Activated T-cell treated with anti-CD3 and anti-CD28 coated beads, Interleukin-2, amount 50 U/mL, for 24 hours (primary cell): ENCODE measurements around the gene FLCN.
A peak's percentile ranks its signal among the peaks of the same experiment; 100 is the strongest.

ENCODE experiments used
- DNase-seq: peaks from one replicate; pipeline ENCODE4 v3.0.0-alpha.2; 2020
- H3K27ac Mint-ChIP-seq: 2 replicates; pipeline ENCODE4 v1.8.0; 2020; ENCODE audit warnings: mild to moderate bottlenecking, mixed read lengths
- H3K27me3 Mint-ChIP-seq: 2 replicates; pipeline ENCODE4 v1.8.0; 2020; ENCODE audit warnings: mixed read lengths
- H3K36me3 Mint-ChIP-seq: 2 replicates; pipeline ENCODE4 v1.8.0; 2020; ENCODE audit warnings: low read depth, mixed read lengths
- H3K4me1 Mint-ChIP-seq: 2 replicates; pipeline ENCODE4 v1.8.0; 2020; ENCODE audit warnings: low read depth, mixed read lengths
- H3K4me3 Mint-ChIP-seq: 2 replicates; pipeline ENCODE4 v1.8.0; 2020; ENCODE audit warnings: mild to moderate bottlenecking, moderate library complexity, mixed read lengths
- H3K9me3 Mint-ChIP-seq: 2 replicates; pipeline ENCODE4 v1.8.0; 2020; ENCODE audit warnings: mixed read lengths

Gene FLCN

GRCh38 chr17:17227608-17228520, 9.1 kb downstream of the FLCN start:
- H3K9me3 Mint-ChIP-seq: no peaks in the 10 kb centered on the region
- H3K36me3 Mint-ChIP-seq: peaks cover 95% of the 10 kb centered on the region
- H3K4me3 Mint-ChIP-seq: no peak overlapping the region
- H3K27ac Mint-ChIP-seq: no peak overlapping the region
- DNase-seq: no peak
- no peaks in the 10 kb centered on the region for H3K4me1 Mint-ChIP-seq
- no peaks in the 10 kb centered on the region for H3K27me3 Mint-ChIP-seq

DNA sequence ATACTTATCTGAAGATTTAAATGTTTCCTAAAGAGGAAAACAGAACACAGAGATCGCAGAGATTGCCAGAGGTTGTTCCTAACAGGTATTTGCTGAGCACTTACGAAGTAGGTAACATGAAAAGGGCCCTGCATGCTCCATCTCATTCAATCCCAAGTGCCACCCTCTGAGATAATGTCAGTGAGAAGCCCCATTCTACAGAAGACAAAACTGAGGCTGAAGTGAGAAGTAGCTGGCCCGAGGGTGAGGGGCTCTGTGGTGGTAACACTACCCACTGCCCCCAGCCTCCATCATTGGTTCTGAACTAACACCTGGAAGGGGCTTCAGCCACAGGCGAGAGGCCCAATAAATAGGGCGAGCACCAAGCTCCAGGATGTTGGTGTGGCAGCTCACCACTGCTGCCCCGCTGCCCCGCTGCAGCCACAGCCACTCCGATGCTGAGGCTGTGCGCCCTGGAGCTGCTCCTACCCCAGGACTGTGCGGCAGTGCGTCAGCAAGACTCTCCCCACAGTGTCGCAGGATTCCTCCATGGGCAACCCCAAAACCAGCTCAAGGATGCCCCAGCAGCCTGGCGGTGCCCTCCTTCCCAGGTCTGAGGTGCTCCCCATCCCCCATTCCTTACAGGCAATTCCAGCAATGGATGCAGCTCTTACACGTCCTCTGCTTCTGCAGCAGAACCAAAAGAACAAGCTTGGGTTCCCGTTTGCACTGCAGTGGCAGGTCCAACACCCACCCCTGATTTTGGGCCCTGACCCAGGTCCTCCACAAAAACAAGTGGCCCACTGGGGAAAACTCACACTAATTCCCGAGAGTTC, 10.3 kb downstream of the FLCN start:
- Mint-ChIP-seq H3K9me3 (no peaks in the 10 kb centered on the region), H3K36me3 (peaks cover 95% of the 10 kb centered on the region), H3K4me1 (no peaks in the 10 kb centered on the region), H3K27ac (no peak overlapping the region), H3K4me3 (no peak overlapping the region), H3K27me3 (no peaks in the 10 kb centered on the region)
- DNase-seq: no peak

- Mint-ChIP-seq H3K36me3 (peaks cover 97% of the 10 kb centered on the region), H3K27me3 (no peaks in the 10 kb centered on the region), H3K4me1 (no peaks in the 10 kb centered on the region), H3K27ac (no peak overlapping the region), H3K9me3 (no peaks in the 10 kb centered on the region), H3K4me3 (no peak overlapping the region)
- DNase-seq: no peak
Measured at GRCh38 chr17:17225901-17226300, 11.1 kb downstream of the FLCN start.

GRCh38 chr17:17224137-17224536, 12.8 kb downstream of the FLCN start:
- Mint-ChIP-seq H3K36me3 (peaks cover 93% of the 10 kb centered on the region), H3K4me3 (no peak overlapping the region), H3K9me3 (no peaks in the 10 kb centered on the region), H3K27me3 (no peaks in the 10 kb centered on the region), H3K27ac (no peak overlapping the region), H3K4me1 (no peaks in the 10 kb centered on the region)
- DNase-seq: no peak

DNA sequence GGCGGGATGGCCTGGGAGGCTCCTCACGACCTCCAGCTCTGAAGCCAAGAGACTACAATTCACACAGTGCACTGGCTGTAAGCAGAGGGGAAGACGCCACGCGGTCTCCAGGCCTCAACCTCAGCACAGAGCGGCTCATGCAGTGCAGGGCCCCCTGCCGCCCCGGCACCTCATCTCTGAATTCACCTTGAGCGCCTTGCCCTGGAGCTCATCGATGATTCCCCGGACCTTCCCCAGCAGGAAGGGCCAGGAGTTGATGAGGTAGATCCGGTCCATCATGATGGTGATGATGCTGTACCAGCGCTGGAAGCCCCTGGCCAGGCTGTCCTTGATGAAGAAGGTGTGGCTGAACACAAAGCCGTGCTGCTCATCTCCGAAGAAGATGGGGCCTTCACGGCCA, 13.2 kb downstream of the FLCN start:
- Mint-ChIP-seq H3K4me3 (no peak overlapping the region), H3K4me1 (no peaks in the 10 kb centered on the region), H3K27ac (no peak overlapping the region), H3K36me3 (peaks cover 93% of the 10 kb centered on the region), H3K9me3 (no peaks in the 10 kb centered on the region), H3K27me3 (no peaks in the 10 kb centered on the region)
- no peak for DNase-seq

DNA sequence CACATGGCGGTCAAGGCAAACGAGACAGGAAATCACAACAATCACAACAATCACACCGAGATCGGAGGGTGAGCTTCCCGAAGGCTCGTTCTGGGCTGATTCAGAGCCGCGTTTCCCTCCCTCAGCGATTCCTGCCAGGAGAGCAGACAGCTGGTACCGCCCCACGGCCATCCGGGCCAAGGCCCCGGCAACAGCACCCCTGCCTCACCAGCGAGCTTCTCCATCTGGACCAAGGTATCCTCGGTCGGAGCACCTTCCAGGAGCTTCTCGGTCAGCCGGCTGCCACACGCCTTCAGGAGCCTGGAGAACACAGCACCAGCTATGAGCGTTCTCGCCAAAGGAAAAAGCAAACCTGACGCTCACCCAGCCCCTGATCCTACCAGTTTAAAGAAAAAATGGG, 15.6 kb downstream of the FLCN start:
- H3K27ac Mint-ChIP-seq: peak overlapping the region; percentile 26
- no peaks in the 10 kb centered on the region for H3K27me3 Mint-ChIP-seq

GRCh38 chr17:17220529-17220928, 16.4 kb downstream of the FLCN start:
- Mint-ChIP-seq H3K4me1 (no peaks in the 10 kb centered on the region), H3K9me3 (no peaks in the 10 kb centered on the region), H3K4me3 (no peak overlapping the region), H3K36me3 (peaks cover 92% of the 10 kb centered on the region), H3K27ac (no peak overlapping the region), H3K27me3 (no peaks in the 10 kb centered on the region)
- no peak for DNase-seq

More for the DNA sequence above, 15.6 kb downstream of the FLCN start:
- H3K4me1 Mint-ChIP-seq: no peaks in the 10 kb centered on the region
- H3K4me3 Mint-ChIP-seq: no peak overlapping the region
- peaks cover 91% of the 10 kb centered on the region for H3K36me3 Mint-ChIP-seq
- DNase-seq: no peak
- no peaks in the 10 kb centered on the region for H3K9me3 Mint-ChIP-seq

GRCh38 chr17:17217995-17218394, 19.0 kb downstream of the FLCN start:
- peaks cover 86% of the 10 kb centered on the region for H3K36me3 Mint-ChIP-seq

GRCh38 chr17:17216776-17217175, 20.2 kb downstream of the FLCN start:
- DNase-seq: no peak
- Mint-ChIP-seq H3K9me3 (no peaks in the 10 kb centered on the region), H3K4me1 (no peaks in the 10 kb centered on the region), H3K4me3 (no peak overlapping the region), H3K27me3 (no peaks in the 10 kb centered on the region), H3K27ac (peak overlapping the region; percentile 45), H3K36me3 (peaks cover 82% of the 10 kb centered on the region)

More at GRCh38 chr17:17217995-17218394, 19.0 kb downstream of the FLCN start:
- H3K27ac Mint-ChIP-seq: peak overlapping the region; percentile 28
- H3K4me1 Mint-ChIP-seq: no peaks in the 10 kb centered on the region
- no peaks in the 10 kb centered on the region for H3K9me3 Mint-ChIP-seq
- no peaks in the 10 kb centered on the region for H3K27me3 Mint-ChIP-seq
- H3K4me3 Mint-ChIP-seq: no peak overlapping the region
- no peak for DNase-seq

DNA sequence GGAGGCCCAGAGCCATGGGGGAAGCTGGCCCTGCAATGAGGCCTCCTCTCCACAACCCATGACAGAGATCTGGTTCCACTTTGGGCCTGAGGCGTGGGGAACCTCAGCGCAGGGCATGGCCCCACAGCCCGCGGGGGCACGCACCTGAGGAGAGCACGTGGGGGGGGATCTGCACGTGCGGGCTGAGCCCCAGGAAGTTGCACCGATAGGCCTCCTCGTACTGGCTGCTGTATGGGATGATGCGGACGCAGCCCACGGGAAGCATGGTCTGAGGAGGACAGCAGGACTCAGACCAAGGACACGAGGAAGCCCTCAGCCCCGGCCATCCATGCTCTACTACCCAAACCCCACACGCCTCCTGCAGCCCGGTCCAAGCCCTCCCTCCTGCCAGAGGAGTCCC, 20.7 kb downstream of the FLCN start:
- no peak overlapping the region for H3K4me3 Mint-ChIP-seq
- H3K27me3 Mint-ChIP-seq: no peaks in the 10 kb centered on the region
- H3K4me1 Mint-ChIP-seq: no peaks in the 10 kb centered on the region
- H3K27ac Mint-ChIP-seq: no peak overlapping the region
- DNase-seq: no peak
- peaks cover 77% of the 10 kb centered on the region for H3K36me3 Mint-ChIP-seq
- no peaks in the 10 kb centered on the region for H3K9me3 Mint-ChIP-seq

DNA sequence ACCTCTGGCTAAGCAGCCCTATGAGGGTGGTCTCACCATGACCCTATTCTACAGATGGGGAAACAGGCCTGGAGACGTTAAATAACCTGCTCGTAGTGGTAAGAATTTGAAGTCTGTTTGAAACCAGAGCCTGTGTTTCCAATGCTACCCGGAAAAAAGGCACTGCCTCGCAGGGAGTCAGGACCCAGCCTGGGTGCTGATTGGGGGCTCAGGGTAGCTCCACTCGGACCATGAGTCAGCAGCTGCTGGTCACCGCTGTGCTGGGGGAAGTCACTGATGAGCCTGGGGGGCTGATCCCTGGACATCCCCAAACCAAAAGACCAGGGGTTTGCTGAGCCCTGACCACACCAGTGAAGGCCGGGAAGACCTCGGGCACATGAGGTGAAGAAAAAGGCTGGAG, 21.4 kb downstream of the FLCN start:
- no peaks in the 10 kb centered on the region for H3K27me3 Mint-ChIP-seq
- no peaks in the 10 kb centered on the region for H3K9me3 Mint-ChIP-seq
- no peak overlapping the region for H3K4me3 Mint-ChIP-seq
- H3K36me3 Mint-ChIP-seq: peaks cover 70% of the 10 kb centered on the region
- no peaks in the 10 kb centered on the region for H3K4me1 Mint-ChIP-seq
- peak overlapping the region; percentile 66 for H3K27ac Mint-ChIP-seq
- no peak for DNase-seq

DNA sequence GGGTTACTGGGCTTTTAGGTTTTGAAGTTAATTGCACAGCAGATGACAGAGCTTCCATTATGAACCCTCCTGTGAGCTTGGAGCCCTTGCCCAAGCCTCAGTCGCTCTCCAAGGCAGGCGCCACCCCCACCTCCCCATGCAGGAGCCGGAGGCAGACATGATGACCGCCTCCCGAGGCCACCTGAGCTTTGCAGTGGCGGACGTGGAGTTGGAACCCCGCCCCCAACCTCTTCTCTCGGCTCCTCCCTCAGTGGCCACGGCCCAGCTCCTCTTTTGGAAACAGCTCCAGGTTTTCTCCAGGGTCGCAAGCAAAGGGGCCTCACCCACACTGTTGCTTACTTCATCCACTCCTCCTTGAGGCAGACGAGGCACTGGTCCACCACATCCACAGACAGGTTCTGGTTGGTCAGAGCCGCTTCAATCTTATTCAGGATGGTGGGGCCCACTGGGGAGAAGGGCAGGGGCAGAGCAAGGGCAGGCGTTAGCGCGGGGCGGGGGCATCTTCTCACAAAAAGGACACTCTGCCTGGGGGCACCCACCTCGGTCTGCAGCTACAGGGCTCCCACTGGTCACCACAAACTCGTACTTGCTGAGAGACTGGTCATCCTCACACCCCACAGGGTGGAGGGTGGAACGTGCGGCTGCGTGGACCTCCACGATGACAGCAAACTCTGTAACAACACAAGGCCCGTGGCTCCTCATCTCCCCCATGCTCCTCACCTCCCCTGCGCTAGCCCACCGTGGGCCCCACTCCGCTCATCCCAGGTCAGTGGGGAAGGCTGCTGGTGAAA, 22.1 kb downstream of the FLCN start:
- Mint-ChIP-seq H3K9me3 (no peaks in the 10 kb centered on the region), H3K36me3 (peaks cover 63% of the 10 kb centered on the region), H3K4me3 (no peak overlapping the region), H3K4me1 (no peaks in the 10 kb centered on the region), H3K27ac (no peak overlapping the region), H3K27me3 (no peaks in the 10 kb centered on the region)
- DNase-seq: no peak

GRCh38 chr17:17213775-17214174, 23.2 kb downstream of the FLCN start:
- no peak overlapping the region for H3K4me3 Mint-ChIP-seq
- no peaks in the 10 kb centered on the region for H3K9me3 Mint-ChIP-seq
- H3K4me1 Mint-ChIP-seq: no peaks in the 10 kb centered on the region
- H3K27ac Mint-ChIP-seq: no peak overlapping the region
- H3K36me3 Mint-ChIP-seq: peaks cover 57% of the 10 kb centered on the region
- no peak for DNase-seq
- no peaks in the 10 kb centered on the region for H3K27me3 Mint-ChIP-seq

- peaks cover 36% of the 10 kb centered on the region for H3K36me3 Mint-ChIP-seq
- no peak overlapping the region for H3K4me3 Mint-ChIP-seq
- H3K27me3 Mint-ChIP-seq: no peaks in the 10 kb centered on the region
- no peak for DNase-seq
- peaks cover 24% of the 10 kb centered on the region for H3K4me1 Mint-ChIP-seq
- no peaks in the 10 kb centered on the region for H3K9me3 Mint-ChIP-seq
- H3K27ac Mint-ChIP-seq: no peak overlapping the region
Measured at GRCh38 chr17:17207998-17208397, 29.0 kb downstream of the FLCN start.
